AG04449 (cell line): Measurements from ENCODE around the gene C2orf80.

Source experiments
- CTCF ChIA-PET: fragments of 350-600 bp; formaldehyde crosslinking; extraction: SDS; loops from one replicate; lab custom pipeline; 2021; ENCODE audit warnings: antibody characterized with exemption; lab: Yijun Ruan, JAX
- POLR2A ChIA-PET: fragments of 400-600, 350-600 bp; formaldehyde crosslinking; extraction: SDS; loops from one replicate; lab custom pipeline; 2020; ENCODE audit warnings: antibody characterized with exemption, inconsistent platforms; lab: Yijun Ruan, JAX
- DNase-seq: peaks from one replicate; pipeline ENCODE4 v3.0.0-alpha.2; 2010; ENCODE audit warnings: low read depth, low spot score
- H3K4me3 ChIP-seq: 2 replicates; pipeline ENCODE4 v1.5.1; 2011; ENCODE audit warnings: low read depth, mild to moderate bottlenecking, control low read depth, low read length
- TF ChIP-seq, protein P1 (sequence below): IDR thresholded peaks from one replicate; pipeline ENCODE4 v1.5.1; 2011; ENCODE audit warnings: mild to moderate bottlenecking, moderate library complexity, low read length, control low read depth, inconsistent platforms; ENCODE audit not compliant: insufficient read depth; ENCODE audit errors: missing control alignments

C2orf80 gene

DNA sequence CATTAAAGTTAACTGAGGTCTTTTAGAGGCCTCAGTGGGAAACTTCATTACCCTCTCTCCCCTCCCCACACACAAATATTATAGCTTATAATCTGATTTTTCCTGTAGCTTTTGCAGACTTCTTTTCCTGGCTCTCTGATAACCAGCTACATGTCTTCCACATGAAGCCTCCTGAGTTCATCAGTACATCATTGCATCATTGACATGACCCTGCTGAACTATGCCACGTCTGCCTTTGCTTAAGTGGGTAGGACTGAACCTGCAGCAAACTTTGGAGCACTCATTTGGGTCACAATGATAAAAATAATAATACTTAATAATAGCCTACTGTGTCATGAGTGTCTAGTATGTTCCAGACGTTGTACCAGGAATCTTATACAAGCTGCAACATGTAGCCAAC is 33.4 kb downstream of the C2orf80 start:
- CTCF ChIA-PET = interaction anchor here (2.4 kb wide), 1 partner anchor 19 kb away, joined by 11 read pairs; no protein-coding TSS in a partner anchor
- POLR2A ChIA-PET = no interaction called here
- H3K4me3 ChIP-seq = no peak overlapping the region
- no peak for DNase-seq
- TF ChIP-seq, protein P1, sequence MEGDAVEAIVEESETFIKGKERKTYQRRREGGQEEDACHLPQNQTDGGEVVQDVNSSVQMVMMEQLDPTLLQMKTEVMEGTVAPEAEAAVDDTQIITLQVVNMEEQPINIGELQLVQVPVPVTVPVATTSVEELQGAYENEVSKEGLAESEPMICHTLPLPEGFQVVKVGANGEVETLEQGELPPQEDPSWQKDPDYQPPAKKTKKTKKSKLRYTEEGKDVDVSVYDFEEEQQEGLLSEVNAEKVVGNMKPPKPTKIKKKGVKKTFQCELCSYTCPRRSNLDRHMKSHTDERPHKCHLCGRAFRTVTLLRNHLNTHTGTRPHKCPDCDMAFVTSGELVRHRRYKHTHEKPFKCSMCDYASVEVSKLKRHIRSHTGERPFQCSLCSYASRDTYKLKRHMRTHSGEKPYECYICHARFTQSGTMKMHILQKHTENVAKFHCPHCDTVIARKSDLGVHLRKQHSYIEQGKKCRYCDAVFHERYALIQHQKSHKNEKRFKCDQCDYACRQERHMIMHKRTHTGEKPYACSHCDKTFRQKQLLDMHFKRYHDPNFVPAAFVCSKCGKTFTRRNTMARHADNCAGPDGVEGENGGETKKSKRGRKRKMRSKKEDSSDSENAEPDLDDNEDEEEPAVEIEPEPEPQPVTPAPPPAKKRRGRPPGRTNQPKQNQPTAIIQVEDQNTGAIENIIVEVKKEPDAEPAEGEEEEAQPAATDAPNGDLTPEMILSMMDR = no peak

DNA sequence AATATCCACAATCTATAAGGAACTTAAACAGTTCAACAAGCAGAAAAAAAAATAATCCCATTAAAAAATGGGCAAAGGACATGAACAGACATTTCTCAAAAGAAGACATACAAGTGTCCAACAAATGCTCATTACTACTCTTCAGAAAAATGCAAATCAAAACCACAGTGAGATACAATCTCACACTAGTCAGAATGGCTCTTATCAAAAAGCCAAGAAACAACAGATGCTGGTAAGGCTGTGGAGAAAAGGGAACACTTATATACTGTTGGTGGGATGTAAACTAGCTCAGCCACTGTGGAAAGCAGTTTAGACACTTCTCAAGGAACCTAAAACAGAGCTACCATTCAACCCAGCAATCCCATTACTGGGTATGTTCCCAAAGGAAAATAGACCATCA is 36.7 kb downstream of the C2orf80 start:
- ChIA-PET POLR2A (no interaction called here), CTCF (interaction anchor here (1.5 kb wide), 1 partner anchor 22 kb away, joined by 6 read pairs; no protein-coding TSS in a partner anchor)

DNA sequence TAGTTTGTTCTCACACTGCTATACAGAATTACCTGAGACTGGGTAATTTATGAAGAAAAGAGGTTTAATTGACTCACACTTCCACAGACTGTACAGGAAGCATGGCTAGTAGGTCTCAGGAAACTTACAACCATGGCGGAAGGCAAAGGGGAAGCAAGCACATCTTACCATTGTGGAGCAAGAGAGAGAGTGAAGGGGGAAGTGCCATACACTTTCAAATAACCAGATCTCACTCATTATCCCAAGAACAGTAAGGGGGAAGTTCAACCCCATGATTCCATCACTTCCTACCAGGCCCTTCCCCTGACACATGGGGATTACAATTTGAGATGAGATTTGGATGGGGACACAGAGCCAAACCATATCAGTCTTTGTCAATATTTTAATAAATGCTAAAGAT is 38.9 kb downstream of the C2orf80 start:
- CTCF ChIA-PET = no interaction called here
- no peak for DNase-seq
- no peak overlapping the region for H3K4me3 ChIP-seq
- TF ChIP-seq, protein P1 = no peak
- POLR2A ChIA-PET = no interaction called here

More for the DNA sequence above, 36.7 kb downstream of the C2orf80 start:
- no peak overlapping the region for H3K4me3 ChIP-seq
- DNase-seq = no peak
- TF ChIP-seq, protein P1 = no peak

DNA sequence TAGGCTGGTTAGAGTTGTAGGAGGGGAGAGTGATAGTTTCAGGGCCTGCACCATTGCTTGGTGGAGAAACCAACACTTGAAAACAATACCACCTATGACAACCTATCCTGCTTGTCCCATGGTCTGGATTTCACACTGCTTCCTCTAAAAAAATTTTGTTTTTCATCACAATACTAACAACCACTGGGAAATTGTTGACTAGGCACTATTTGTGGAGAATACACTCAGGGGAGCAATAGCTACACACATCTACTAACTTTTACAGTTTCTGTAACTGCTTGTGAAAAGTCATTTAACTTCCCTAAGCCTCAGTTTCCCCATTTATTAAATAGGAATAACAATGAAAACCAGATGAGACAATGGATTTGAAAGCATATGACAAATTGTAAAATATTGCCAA is 39.7 kb downstream of the C2orf80 start:
- TF ChIP-seq, protein P1 = no peak
- POLR2A ChIA-PET = no interaction called here
- H3K4me3 ChIP-seq = no peak overlapping the region
- CTCF ChIA-PET = no interaction called here
- no peak for DNase-seq

DNA sequence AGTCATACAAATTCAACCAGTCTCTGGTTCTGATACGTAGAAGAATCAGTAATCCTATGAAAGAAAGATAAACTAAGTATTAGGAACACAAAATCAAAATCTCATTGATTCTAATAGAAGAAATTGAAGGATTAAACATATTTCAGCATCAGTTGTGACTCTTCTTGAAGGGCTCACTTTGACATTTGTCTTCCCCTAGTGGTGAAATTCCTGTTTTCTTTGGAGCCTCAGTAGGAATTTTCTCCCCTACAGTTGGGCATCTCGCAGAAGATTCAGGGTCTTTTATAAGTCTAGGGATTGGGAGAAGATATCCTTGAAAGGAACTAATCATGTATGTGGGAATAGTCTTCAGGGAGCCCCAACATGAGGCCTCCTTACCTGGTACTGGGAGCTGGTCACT is 41.0 kb downstream of the C2orf80 start:
- POLR2A ChIA-PET = no interaction called here
- TF ChIP-seq, protein P1 = no peak
- no peak overlapping the region for H3K4me3 ChIP-seq
- CTCF ChIA-PET = interaction anchor here (1.1 kb wide), 1 partner anchor 21 kb away, joined by 3 read pairs; no protein-coding TSS in a partner anchor
- no peak for DNase-seq

DNA sequence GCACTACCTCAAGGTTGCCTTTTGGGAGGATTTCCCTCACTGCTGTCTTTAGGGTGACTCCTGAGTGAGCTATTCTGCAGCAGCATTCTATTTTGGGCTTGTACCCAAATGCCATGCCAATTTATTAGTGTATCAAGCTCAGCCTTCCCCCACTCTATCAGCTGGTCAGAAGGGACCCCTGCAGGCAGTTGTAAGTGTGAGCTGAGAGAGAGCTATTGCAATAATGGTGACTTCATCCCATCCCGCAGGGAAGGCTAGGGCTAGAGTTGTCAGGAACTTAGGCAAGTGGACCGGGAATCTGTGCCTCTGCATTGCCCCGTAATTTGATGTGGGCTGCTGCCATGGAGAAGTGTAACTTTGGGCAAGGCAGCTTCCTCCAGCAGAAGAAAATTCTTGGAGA is 42.1 kb downstream of the C2orf80 start:
- POLR2A ChIA-PET = no interaction called here
- no peak overlapping the region for H3K4me3 ChIP-seq
- TF ChIP-seq, protein P1 = no peak
- CTCF ChIA-PET = interaction anchor here (1.3 kb wide), 2 partner anchors 26 to 28 kb away, joined by 5 read pairs; no protein-coding TSS in a partner anchor
- no peak for DNase-seq
